Memory B cell (primary cell): Measurements from ENCODE around the gene ABCC3.

Source experiments
- ATAC-seq: fragments of 150-1000 bp; cut with Tn5 transposase; 2 replicates; pipeline ENCODE4 v1.10.0; 2021; ENCODE audit warnings: low read depth, mild to moderate bottlenecking, moderate library complexity
- DNase-seq, 2 donors: peaks; one replicate each; pipeline ENCODE4 v3.0.0; 2022; ENCODE audit warnings: low spot score in 2 of 2
- H3K27ac Mint-ChIP-seq: one replicate; pipeline ENCODE4 v1.8.0; 2022; ENCODE audit warnings: mild to moderate bottlenecking, moderate library complexity, mixed read lengths
- H3K27me3 Mint-ChIP-seq: one replicate; pipeline ENCODE4 v1.8.0; 2022; ENCODE audit warnings: mixed read lengths
- H3K36me3 Mint-ChIP-seq: one replicate; pipeline ENCODE4 v1.8.0; 2022; ENCODE audit warnings: mild to moderate bottlenecking, mixed read lengths
- H3K4me1 Mint-ChIP-seq: one replicate; pipeline ENCODE4 v1.8.0; 2022; ENCODE audit warnings: mixed read lengths
- H3K4me3 Mint-ChIP-seq: one replicate; pipeline ENCODE4 v1.8.0; 2022; ENCODE audit warnings: mild to moderate bottlenecking, moderate library complexity, mixed read lengths
- H3K9me3 Mint-ChIP-seq: one replicate; pipeline ENCODE4 v1.8.0; 2022; ENCODE audit warnings: mixed read lengths

ABCC3 gene

GRCh38 chr17:50638966-50639713, 4.5 kb downstream of the ABCC3 start:
- DNase-seq = no peak
- Mint-ChIP-seq H3K9me3 (no peaks in the 10 kb centered on the region), H3K4me3 (no peak overlapping the region), H3K4me1 (no peaks in the 10 kb centered on the region), H3K27ac (no peak overlapping the region), H3K27me3 (peaks cover 19% of the 10 kb centered on the region), H3K36me3 (no peaks in the 10 kb centered on the region)
- no peak for ATAC-seq

GRCh38 chr17:50640686-50641351, 6.1 kb downstream of the ABCC3 start:
- no peak for DNase-seq
- ATAC-seq = no peak
- Mint-ChIP-seq H3K27me3 (peaks cover 19% of the 10 kb centered on the region), H3K27ac (no peak overlapping the region), H3K9me3 (no peaks in the 10 kb centered on the region), H3K4me3 (no peak overlapping the region), H3K36me3 (no peaks in the 10 kb centered on the region), H3K4me1 (no peaks in the 10 kb centered on the region)

- peaks cover 21% of the 10 kb centered on the region for H3K27me3 Mint-ChIP-seq
- no peak overlapping the region for H3K4me3 Mint-ChIP-seq
- ATAC-seq = no peak
- DNase-seq = no peak
- H3K27ac Mint-ChIP-seq = no peak overlapping the region
- H3K4me1 Mint-ChIP-seq = no peaks in the 10 kb centered on the region
- no peaks in the 10 kb centered on the region for H3K36me3 Mint-ChIP-seq
- no peaks in the 10 kb centered on the region for H3K9me3 Mint-ChIP-seq
Observed at GRCh38 chr17:50641357-50641756, 6.7 kb downstream of the ABCC3 start.

GRCh38 chr17:50642071-50642721, 7.5 kb downstream of the ABCC3 start:
- no peaks in the 10 kb centered on the region for H3K36me3 Mint-ChIP-seq
- H3K27ac Mint-ChIP-seq = no peak overlapping the region
- H3K9me3 Mint-ChIP-seq = no peaks in the 10 kb centered on the region
- peaks cover 22% of the 10 kb centered on the region for H3K27me3 Mint-ChIP-seq
- ATAC-seq (no peak), DNase-seq (no peak)
- no peaks in the 10 kb centered on the region for H3K4me1 Mint-ChIP-seq
- no peak overlapping the region for H3K4me3 Mint-ChIP-seq

- H3K27ac Mint-ChIP-seq = no peak overlapping the region
- H3K4me3 Mint-ChIP-seq = no peak overlapping the region
- H3K27me3 Mint-ChIP-seq = peaks cover 24% of the 10 kb centered on the region
- H3K4me1 Mint-ChIP-seq = no peaks in the 10 kb centered on the region
- no peaks in the 10 kb centered on the region for H3K9me3 Mint-ChIP-seq
- no peak for DNase-seq
- no peak for ATAC-seq
- no peaks in the 10 kb centered on the region for H3K36me3 Mint-ChIP-seq
Observed at GRCh38 chr17:50642722-50643656, 8.3 kb downstream of the ABCC3 start.

- no peak overlapping the region for H3K4me3 Mint-ChIP-seq
- DNase-seq = no peak
- H3K9me3 Mint-ChIP-seq = peaks cover 2% of the 10 kb centered on the region
- no peak for ATAC-seq
- H3K36me3 Mint-ChIP-seq = no peaks in the 10 kb centered on the region
- H3K27me3 Mint-ChIP-seq = peaks cover 25% of the 10 kb centered on the region
- no peaks in the 10 kb centered on the region for H3K4me1 Mint-ChIP-seq
- H3K27ac Mint-ChIP-seq = no peak overlapping the region
Observed at GRCh38 chr17:50645748-50646682, 11.3 kb downstream of the ABCC3 start.

GRCh38 chr17:50647187-50647586, 12.5 kb downstream of the ABCC3 start:
- Mint-ChIP-seq H3K36me3 (no peaks in the 10 kb centered on the region), H3K9me3 (peaks cover 2% of the 10 kb centered on the region), H3K27ac (no peak overlapping the region), H3K4me1 (no peaks in the 10 kb centered on the region), H3K27me3 (peaks cover 21% of the 10 kb centered on the region), H3K4me3 (no peak overlapping the region)
- ATAC-seq (no peak), DNase-seq (no peak)

- DNase-seq (no peak), ATAC-seq (no peak)
- H3K27ac Mint-ChIP-seq = no peak overlapping the region
- no peak overlapping the region for H3K4me3 Mint-ChIP-seq
- H3K36me3 Mint-ChIP-seq = no peaks in the 10 kb centered on the region
- peaks cover 2% of the 10 kb centered on the region for H3K9me3 Mint-ChIP-seq
- H3K27me3 Mint-ChIP-seq = peaks cover 16% of the 10 kb centered on the region
- H3K4me1 Mint-ChIP-seq = no peaks in the 10 kb centered on the region
Observed at GRCh38 chr17:50649042-50649908, 14.6 kb downstream of the ABCC3 start.

GRCh38 chr17:50651661-50652060, 17.0 kb downstream of the ABCC3 start:
- Mint-ChIP-seq H3K36me3 (no peaks in the 10 kb centered on the region), H3K27ac (no peak overlapping the region), H3K4me1 (no peaks in the 10 kb centered on the region), H3K4me3 (no peak overlapping the region), H3K9me3 (peaks cover 2% of the 10 kb centered on the region), H3K27me3 (peaks cover 11% of the 10 kb centered on the region)
- no peak for DNase-seq
- ATAC-seq = no peak

GRCh38 chr17:50653738-50654137, 19.1 kb downstream of the ABCC3 start:
- DNase-seq = no peak
- Mint-ChIP-seq H3K36me3 (no peaks in the 10 kb centered on the region), H3K27me3 (peaks cover 13% of the 10 kb centered on the region), H3K4me3 (no peak overlapping the region), H3K9me3 (peaks cover 2% of the 10 kb centered on the region), H3K4me1 (no peaks in the 10 kb centered on the region), H3K27ac (no peak overlapping the region)
- ATAC-seq = no peak

GRCh38 chr17:50656509-50656908, 21.8 kb downstream of the ABCC3 start:
- H3K27me3 Mint-ChIP-seq = peaks cover 13% of the 10 kb centered on the region
- no peak for ATAC-seq

GRCh38 chr17:50657054-50657453, 22.4 kb downstream of the ABCC3 start:
- Mint-ChIP-seq H3K4me1 (no peaks in the 10 kb centered on the region), H3K27ac (no peak overlapping the region), H3K9me3 (no peaks in the 10 kb centered on the region), H3K36me3 (no peaks in the 10 kb centered on the region), H3K27me3 (peaks cover 18% of the 10 kb centered on the region), H3K4me3 (no peak overlapping the region)
- DNase-seq = no peak
- ATAC-seq = no peak

More at GRCh38 chr17:50656509-50656908, 21.8 kb downstream of the ABCC3 start:
- no peak for DNase-seq
- no peaks in the 10 kb centered on the region for H3K36me3 Mint-ChIP-seq
- no peaks in the 10 kb centered on the region for H3K9me3 Mint-ChIP-seq
- H3K4me3 Mint-ChIP-seq = no peak overlapping the region
- H3K4me1 Mint-ChIP-seq = no peaks in the 10 kb centered on the region
- no peak overlapping the region for H3K27ac Mint-ChIP-seq
